ENCODE results near the gene GTF3C6. TPM values are rescaled to one million over a fixed set of nuclear protein-coding genes. Genes with fewer than 3 reads are reported as not detected.

GTF3C6 gene
- total and polyA plus RNA-seq, 2 of the 8 experiments (the other 6 are each of a cell fraction or from before 2014, with no cell fraction given), result 13.1 to 87.4 TPM

DNA sequence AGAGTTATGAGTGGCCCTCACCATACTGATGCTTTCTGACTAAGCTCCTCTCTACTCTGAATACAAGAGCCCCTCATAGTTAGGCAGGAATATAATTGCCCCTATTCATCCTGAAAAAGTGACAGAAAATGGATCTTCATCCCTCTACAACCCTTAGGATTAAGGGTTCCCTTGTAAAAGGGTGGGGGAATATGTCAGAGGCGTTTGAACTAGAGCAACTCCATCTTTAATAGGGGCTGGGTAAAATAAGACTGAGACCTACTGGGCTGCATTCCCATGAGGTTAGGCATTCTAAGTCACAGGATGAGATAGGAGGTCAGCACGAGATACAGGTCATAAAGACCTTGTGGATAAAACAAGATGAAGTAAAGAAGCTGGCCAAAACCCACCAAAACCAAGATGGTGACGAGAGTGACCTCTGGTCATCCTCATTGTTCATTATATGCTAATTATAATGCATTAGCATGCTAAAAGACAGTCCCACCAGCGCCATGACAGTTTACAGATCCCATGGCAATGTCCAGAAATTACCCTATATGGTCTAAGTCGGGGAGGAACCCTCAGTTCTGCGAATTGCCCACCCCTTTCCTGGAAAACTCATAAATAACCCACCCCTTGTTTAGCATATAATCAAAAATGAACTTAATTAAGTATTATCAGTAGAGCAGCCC lies 4.7 kb upstream of the GTF3C6 start (continued):
- TF ChIP-seq, protein P1, sequence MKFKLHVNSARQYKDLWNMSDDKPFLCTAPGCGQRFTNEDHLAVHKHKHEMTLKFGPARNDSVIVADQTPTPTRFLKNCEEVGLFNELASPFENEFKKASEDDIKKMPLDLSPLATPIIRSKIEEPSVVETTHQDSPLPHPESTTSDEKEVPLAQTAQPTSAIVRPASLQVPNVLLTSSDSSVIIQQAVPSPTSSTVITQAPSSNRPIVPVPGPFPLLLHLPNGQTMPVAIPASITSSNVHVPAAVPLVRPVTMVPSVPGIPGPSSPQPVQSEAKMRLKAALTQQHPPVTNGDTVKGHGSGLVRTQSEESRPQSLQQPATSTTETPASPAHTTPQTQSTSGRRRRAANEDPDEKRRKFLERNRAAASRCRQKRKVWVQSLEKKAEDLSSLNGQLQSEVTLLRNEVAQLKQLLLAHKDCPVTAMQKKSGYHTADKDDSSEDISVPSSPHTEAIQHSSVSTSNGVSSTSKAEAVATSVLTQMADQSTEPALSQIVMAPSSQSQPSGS (IDR thresholded peaks at IDR 0.05; ENCODE audit: low read length), result no peak
- no peak for TF ChIP-seq RFX5 (IDR thresholded peaks at IDR 0.05; ENCODE audit: borderline replicate concordance, low read depth, low read length)
- TF ChIP-seq, protein P2, sequence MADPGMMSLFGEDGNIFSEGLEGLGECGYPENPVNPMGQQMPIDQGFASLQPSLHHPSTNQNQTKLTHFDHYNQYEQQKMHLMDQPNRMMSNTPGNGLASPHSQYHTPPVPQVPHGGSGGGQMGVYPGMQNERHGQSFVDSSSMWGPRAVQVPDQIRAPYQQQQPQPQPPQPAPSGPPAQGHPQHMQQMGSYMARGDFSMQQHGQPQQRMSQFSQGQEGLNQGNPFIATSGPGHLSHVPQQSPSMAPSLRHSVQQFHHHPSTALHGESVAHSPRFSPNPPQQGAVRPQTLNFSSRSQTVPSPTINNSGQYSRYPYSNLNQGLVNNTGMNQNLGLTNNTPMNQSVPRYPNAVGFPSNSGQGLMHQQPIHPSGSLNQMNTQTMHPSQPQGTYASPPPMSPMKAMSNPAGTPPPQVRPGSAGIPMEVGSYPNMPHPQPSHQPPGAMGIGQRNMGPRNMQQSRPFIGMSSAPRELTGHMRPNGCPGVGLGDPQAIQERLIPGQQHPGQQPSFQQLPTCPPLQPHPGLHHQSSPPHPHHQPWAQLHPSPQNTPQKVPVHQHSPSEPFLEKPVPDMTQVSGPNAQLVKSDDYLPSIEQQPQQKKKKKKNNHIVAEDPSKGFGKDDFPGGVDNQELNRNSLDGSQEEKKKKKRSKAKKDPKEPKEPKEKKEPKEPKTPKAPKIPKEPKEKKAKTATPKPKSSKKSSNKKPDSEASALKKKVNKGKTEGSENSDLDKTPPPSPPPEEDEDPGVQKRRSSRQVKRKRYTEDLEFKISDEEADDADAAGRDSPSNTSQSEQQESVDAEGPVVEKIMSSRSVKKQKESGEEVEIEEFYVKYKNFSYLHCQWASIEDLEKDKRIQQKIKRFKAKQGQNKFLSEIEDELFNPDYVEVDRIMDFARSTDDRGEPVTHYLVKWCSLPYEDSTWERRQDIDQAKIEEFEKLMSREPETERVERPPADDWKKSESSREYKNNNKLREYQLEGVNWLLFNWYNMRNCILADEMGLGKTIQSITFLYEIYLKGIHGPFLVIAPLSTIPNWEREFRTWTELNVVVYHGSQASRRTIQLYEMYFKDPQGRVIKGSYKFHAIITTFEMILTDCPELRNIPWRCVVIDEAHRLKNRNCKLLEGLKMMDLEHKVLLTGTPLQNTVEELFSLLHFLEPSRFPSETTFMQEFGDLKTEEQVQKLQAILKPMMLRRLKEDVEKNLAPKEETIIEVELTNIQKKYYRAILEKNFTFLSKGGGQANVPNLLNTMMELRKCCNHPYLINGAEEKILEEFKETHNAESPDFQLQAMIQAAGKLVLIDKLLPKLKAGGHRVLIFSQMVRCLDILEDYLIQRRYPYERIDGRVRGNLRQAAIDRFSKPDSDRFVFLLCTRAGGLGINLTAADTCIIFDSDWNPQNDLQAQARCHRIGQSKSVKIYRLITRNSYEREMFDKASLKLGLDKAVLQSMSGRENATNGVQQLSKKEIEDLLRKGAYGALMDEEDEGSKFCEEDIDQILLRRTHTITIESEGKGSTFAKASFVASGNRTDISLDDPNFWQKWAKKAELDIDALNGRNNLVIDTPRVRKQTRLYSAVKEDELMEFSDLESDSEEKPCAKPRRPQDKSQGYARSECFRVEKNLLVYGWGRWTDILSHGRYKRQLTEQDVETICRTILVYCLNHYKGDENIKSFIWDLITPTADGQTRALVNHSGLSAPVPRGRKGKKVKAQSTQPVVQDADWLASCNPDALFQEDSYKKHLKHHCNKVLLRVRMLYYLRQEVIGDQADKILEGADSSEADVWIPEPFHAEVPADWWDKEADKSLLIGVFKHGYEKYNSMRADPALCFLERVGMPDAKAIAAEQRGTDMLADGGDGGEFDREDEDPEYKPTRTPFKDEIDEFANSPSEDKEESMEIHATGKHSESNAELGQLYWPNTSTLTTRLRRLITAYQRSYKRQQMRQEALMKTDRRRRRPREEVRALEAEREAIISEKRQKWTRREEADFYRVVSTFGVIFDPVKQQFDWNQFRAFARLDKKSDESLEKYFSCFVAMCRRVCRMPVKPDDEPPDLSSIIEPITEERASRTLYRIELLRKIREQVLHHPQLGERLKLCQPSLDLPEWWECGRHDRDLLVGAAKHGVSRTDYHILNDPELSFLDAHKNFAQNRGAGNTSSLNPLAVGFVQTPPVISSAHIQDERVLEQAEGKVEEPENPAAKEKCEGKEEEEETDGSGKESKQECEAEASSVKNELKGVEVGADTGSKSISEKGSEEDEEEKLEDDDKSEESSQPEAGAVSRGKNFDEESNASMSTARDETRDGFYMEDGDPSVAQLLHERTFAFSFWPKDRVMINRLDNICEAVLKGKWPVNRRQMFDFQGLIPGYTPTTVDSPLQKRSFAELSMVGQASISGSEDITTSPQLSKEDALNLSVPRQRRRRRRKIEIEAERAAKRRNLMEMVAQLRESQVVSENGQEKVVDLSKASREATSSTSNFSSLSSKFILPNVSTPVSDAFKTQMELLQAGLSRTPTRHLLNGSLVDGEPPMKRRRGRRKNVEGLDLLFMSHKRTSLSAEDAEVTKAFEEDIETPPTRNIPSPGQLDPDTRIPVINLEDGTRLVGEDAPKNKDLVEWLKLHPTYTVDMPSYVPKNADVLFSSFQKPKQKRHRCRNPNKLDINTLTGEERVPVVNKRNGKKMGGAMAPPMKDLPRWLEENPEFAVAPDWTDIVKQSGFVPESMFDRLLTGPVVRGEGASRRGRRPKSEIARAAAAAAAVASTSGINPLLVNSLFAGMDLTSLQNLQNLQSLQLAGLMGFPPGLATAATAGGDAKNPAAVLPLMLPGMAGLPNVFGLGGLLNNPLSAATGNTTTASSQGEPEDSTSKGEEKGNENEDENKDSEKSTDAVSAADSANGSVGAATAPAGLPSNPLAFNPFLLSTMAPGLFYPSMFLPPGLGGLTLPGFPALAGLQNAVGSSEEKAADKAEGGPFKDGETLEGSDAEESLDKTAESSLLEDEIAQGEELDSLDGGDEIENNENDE (IDR thresholded peaks at IDR 0.05; ENCODE audit: insufficient replicate concordance, low read length), result no peak
- no peak for TF ChIP-seq SP2 (IDR thresholded peaks at IDR 0.05; ENCODE audit: low read length)
- TF ChIP-seq, protein P3, sequence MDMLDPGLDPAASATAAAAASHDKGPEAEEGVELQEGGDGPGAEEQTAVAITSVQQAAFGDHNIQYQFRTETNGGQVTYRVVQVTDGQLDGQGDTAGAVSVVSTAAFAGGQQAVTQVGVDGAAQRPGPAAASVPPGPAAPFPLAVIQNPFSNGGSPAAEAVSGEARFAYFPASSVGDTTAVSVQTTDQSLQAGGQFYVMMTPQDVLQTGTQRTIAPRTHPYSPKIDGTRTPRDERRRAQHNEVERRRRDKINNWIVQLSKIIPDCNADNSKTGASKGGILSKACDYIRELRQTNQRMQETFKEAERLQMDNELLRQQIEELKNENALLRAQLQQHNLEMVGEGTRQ (IDR thresholded peaks at IDR 0.05; ENCODE audit: low read length), result no peak
- TF ChIP-seq CBX8 (IDR thresholded peaks at IDR 0.05; ENCODE audit: borderline replicate concordance, low read depth, low read length), result no peak
- TF ChIP-seq JUN (IDR thresholded peaks at IDR 0.05; ENCODE audit: low read depth, low read length), result no peak

All from H1 (cell line).